Esophagus (tissue), 2 donors: ENCODE measurements around the gene RUNX1. TPM values are rescaled to one million over a fixed set of nuclear protein-coding genes. Genes with fewer than 3 reads are reported as not detected.

Experiments
- H3K27ac ChIP-seq, 2 donors: one replicate each; pipeline ENCODE4 v1.5.1; 2013; ENCODE audit warnings: low read depth in 2 of 2, mild to moderate bottlenecking in 2 of 2, inconsistent platforms in 1 of 2, low read length in 1 of 2, moderate library complexity in 1 of 2
- H3K27me3 ChIP-seq, 2 donors: one replicate each; pipeline ENCODE4 v1.6.1; 2013; ENCODE audit warnings: low read length in 2 of 2, control low read depth in 1 of 2, mild to moderate bottlenecking in 1 of 2; ENCODE audit not compliant: insufficient read depth in 2 of 2, control insufficient read depth in 1 of 2
- H3K36me3 ChIP-seq, 2 donors: one replicate each; pipeline ENCODE4 v1.6.1; 2013; ENCODE audit warnings: low read length in 1 of 2; ENCODE audit not compliant: control insufficient read depth in 2 of 2, insufficient read depth in 2 of 2
- H3K4me1 ChIP-seq, 2 donors: one replicate each; pipeline ENCODE4 v1.6.1; 2013; ENCODE audit warnings: low read length in 1 of 2; ENCODE audit not compliant: control insufficient read depth in 2 of 2, insufficient read depth in 2 of 2
- H3K4me3 ChIP-seq, 2 donors: one replicate each; pipeline ENCODE4 v1.5.1; 2013; ENCODE audit warnings: low read length in 2 of 2, mild to moderate bottlenecking in 2 of 2, low read depth in 1 of 2, moderate library complexity in 1 of 2
- H3K9me3 ChIP-seq, 2 donors: one replicate each; pipeline ENCODE4 v1.6.1; 2013; ENCODE audit warnings: mild to moderate bottlenecking in 2 of 2, low read depth in 1 of 2, low read length in 1 of 2, moderate library complexity in 1 of 2; ENCODE audit not compliant: control insufficient read depth in 2 of 2, insufficient read depth in 1 of 2
- WGBS, 2 donors: extraction: QIAGEN DNeasy Blood & Tissue Kit; methylation state at CpG; one replicate each; pipeline ENCODE4 v1.1.7; 2013; 5-methylcytosine and 5-hydroxymethylcytosine counted together
- polyA plus RNA-seq, 2 donors: library from polyadenylated mRNA; stranded (reverse); fragments of 200-250 nt; gene quantifications; one replicate each; pipeline ENCODE4 v1.2.3, GENCODE V29; 2013
- donor health status: healthy with polysubstance abuse.
- donor health status: Bipolar disorder and iron deficiency.

The RUNX1 gene
- polyA plus RNA-seq, 2 donors = 4.4 to 6.4 TPM

GRCh38 chr21:35023396-35024070 is 25.6 kb downstream of the RUNX1 start:
- Histone ChIP-seq H3K27me3 (no peaks in the 10 kb centered on the region), H3K27ac (no peak overlapping the region), H3K9me3 (no peaks in the 10 kb centered on the region), H3K4me1 (peaks cover 0 to 3% of the 10 kb centered on the region in 2 donors), H3K36me3 (no peaks in the 10 kb centered on the region), H3K4me3 (no peak overlapping the region)
- WGBS, 2 donors = 55 to 88% methylated on average over 3 of the region's 3 CpGs

DNA sequence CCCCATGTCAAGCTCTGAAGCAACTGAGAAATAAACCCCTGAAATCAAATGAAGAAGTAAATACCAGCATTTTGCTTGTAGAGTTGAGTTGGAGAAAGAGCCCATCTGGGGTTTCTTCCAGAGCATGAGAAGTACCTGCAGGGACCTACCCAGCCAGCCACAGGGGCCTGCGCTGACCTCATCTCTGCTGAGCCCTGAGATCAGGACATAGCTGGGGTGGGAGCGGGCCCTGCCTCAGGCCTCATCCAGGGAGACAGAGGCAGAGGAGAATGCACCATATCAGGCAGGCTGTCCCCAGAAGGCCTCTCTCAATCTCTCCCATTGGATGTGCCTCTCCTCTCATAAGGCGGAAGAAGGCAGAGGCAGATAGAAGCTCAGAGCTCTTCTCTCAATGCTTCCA is 27.6 kb downstream of the RUNX1 start:
- Histone ChIP-seq H3K27ac (no peak overlapping the region), H3K4me3 (no peak overlapping the region), H3K27me3 (no peaks in the 10 kb centered on the region), H3K36me3 (no peaks in the 10 kb centered on the region), H3K4me1 (peaks cover 0 to 3% of the 10 kb centered on the region in 2 donors), H3K9me3 (no peaks in the 10 kb centered on the region)
- 92 to 97% methylated on average over 3 of the region's 3 CpGs for WGBS, 2 donors

GRCh38 chr21:35020902-35021301 is 28.2 kb downstream of the RUNX1 start:
- H3K4me3 ChIP-seq = no peak overlapping the region
- H3K27me3 ChIP-seq = no peaks in the 10 kb centered on the region
- peaks cover 0 to 3% of the 10 kb centered on the region in 2 donors for H3K4me1 ChIP-seq
- WGBS, 2 donors = 71 to 82% methylated on average over 1 of the region's 1 CpG
- H3K27ac ChIP-seq = no peak overlapping the region
- no peaks in the 10 kb centered on the region for H3K9me3 ChIP-seq
- no peaks in the 10 kb centered on the region for H3K36me3 ChIP-seq

DNA sequence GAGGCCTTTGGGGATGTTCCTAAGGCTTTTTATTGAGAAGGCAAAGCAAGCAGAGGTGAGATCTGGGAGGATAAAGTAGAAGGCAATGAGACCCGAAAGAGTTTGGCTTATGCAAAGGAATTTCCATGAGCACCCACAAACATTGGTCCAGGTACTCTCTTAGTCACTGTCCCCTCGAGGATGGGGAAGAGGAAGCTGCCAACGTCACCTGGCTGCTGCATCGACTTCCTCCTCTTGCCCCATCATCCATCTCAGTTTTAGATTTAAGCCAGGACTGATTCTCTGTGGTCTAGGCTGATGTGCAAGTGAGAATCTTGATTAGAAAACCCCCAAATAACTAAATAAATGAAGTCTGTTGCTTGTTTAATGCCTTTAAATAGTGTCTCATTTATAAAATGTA is 28.7 kb downstream of the RUNX1 start:
- Histone ChIP-seq H3K27ac (no peak overlapping the region), H3K36me3 (no peaks in the 10 kb centered on the region), H3K4me3 (no peak overlapping the region), H3K4me1 (peaks cover 0 to 3% of the 10 kb centered on the region in 2 donors), H3K9me3 (no peaks in the 10 kb centered on the region), H3K27me3 (no peaks in the 10 kb centered on the region)
- 58 to 66% methylated on average over 4 of the region's 4 CpGs for WGBS, 2 donors

DNA sequence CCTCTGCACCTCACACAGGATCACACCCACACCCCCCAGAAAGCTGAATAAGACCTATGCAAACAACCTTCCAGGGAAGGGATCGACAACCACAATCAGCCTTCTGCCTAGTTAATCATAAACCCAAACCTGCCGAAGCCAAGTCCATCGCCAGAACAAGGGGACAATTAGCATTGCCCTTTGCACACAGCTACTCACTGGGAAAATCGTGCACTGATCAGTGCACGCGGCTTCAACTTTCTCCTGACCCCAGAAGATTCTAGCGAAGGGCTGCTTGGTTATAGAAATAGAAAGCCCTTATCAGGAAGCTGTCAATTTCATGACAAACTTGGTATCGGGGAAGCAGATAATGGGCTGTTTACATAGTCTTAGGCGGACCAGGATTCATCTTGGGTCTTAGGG is 29.5 kb downstream of the RUNX1 start:
- Histone ChIP-seq H3K4me3 (no peak overlapping the region), H3K9me3 (peaks cover 0 to 2% of the 10 kb centered on the region in 2 donors), H3K36me3 (no peaks in the 10 kb centered on the region), H3K4me1 (peaks cover 0 to 5% of the 10 kb centered on the region in 2 donors), H3K27ac (no peak overlapping the region), H3K27me3 (no peaks in the 10 kb centered on the region)
- 56 to 81% methylated on average over 9 of the region's 9 CpGs for WGBS, 2 donors

DNA sequence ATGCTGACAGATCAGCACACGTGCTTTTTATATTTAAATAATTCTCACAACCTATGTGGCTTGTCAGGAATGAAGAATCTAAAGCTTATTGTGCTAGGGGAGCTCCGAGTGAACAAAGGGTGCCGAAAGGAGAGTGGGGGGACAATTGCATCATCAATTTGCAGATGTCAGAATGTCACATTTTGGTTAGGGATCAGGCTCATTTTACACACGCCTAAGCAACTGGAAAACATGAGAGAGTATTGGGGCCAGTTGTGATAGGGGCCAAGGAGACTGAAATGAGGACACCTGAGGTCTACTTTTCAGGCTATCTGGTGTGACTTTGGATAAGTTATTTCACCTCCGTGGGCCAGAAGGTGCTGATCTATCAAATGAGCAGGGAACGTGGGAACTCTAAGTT is 31.8 kb downstream of the RUNX1 start:
- Histone ChIP-seq H3K27me3 (no peaks in the 10 kb centered on the region), H3K9me3 (peaks cover 0 to 4% of the 10 kb centered on the region in 2 donors), H3K4me1 (peaks cover 0 to 5% of the 10 kb centered on the region in 2 donors), H3K4me3 (no peak overlapping the region), H3K27ac (no peak overlapping the region), H3K36me3 (no peaks in the 10 kb centered on the region)
- 90 to 94% methylated on average over 6 of the region's 6 CpGs for WGBS, 2 donors

DNA sequence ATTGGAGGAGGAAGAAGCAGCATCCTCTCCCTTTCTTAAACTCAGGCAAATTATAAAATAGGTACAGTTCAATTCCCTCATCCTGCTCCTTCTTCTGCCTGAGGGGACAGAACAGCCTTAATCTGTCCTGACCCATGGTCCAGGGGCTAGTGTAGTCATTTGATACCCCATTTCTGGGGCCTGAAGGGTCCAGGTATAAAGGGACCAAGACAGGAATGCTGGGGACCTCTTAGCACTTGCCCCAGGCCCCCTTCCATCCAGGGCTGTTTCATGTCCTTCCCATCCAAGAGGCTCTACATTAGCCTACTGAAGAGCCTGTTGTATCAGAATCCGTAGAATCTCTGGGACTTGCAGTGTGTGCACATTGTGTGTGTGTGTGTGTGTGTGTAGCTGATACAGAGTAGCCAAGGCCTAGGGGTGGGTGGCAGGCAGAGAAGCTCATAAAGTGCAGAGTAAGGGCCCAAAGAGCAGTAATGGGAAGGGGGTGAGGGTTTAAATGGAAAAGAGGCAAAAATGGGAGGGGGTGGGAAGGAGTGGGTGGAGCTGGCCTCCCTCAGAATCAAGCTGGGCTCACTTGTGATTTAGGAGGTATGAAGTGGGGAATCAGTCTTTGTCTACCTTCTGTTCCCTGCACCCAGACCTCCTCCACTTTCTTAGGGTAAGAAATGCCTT is 32.4 kb downstream of the RUNX1 start:
- H3K36me3 ChIP-seq = no peaks in the 10 kb centered on the region
- H3K27ac ChIP-seq = no peak overlapping the region

GRCh38 chr21:35016071-35016470 is 33.0 kb downstream of the RUNX1 start:
- WGBS, 2 donors = 90 to 93% methylated on average over 4 of the region's 4 CpGs
- peaks cover 0 to 4% of the 10 kb centered on the region in 2 donors for H3K9me3 ChIP-seq
- H3K36me3 ChIP-seq = no peaks in the 10 kb centered on the region
- H3K27ac ChIP-seq = no peak overlapping the region
- peaks cover 0 to 2% of the 10 kb centered on the region in 2 donors for H3K4me1 ChIP-seq
- no peaks in the 10 kb centered on the region for H3K27me3 ChIP-seq
- no peak overlapping the region for H3K4me3 ChIP-seq

More for the DNA sequence above, 32.4 kb downstream of the RUNX1 start:
- Histone ChIP-seq H3K9me3 (peaks cover 0 to 4% of the 10 kb centered on the region in 2 donors), H3K27me3 (no peaks in the 10 kb centered on the region), H3K4me3 (no peak overlapping the region), H3K4me1 (peaks cover 0 to 4% of the 10 kb centered on the region in 2 donors)
- 96 to 100% methylated on average over 1 of the region's 1 CpG for WGBS, 2 donors

GRCh38 chr21:35015435-35016024 is 33.6 kb downstream of the RUNX1 start:
- Histone ChIP-seq H3K27ac (no peak overlapping the region), H3K36me3 (no peaks in the 10 kb centered on the region), H3K9me3 (peaks cover 0 to 4% of the 10 kb centered on the region in 2 donors), H3K4me3 (no peak overlapping the region), H3K27me3 (no peaks in the 10 kb centered on the region), H3K4me1 (peaks cover 0 to 2% of the 10 kb centered on the region in 2 donors)
- WGBS, 2 donors = 88 to 89% methylated on average over 5 of the region's 5 CpGs
